IMR-90 (cell line): ENCODE measurements around the gene COX6A2.

Source experiments
- MXI1 ChIP-seq: IDR thresholded peaks from 2 replicates; pipeline ENCODE4 v1.6.1; 2012; ENCODE audit warnings: low read depth, mild to moderate bottlenecking, low read length, moderate library complexity, borderline replicate concordance
- POLR2A ChIP-seq: IDR thresholded peaks from 2 replicates; pipeline ENCODE4 v1.6.1; 2012; ENCODE audit warnings: mild to moderate bottlenecking, low read depth, low read length

DNA sequence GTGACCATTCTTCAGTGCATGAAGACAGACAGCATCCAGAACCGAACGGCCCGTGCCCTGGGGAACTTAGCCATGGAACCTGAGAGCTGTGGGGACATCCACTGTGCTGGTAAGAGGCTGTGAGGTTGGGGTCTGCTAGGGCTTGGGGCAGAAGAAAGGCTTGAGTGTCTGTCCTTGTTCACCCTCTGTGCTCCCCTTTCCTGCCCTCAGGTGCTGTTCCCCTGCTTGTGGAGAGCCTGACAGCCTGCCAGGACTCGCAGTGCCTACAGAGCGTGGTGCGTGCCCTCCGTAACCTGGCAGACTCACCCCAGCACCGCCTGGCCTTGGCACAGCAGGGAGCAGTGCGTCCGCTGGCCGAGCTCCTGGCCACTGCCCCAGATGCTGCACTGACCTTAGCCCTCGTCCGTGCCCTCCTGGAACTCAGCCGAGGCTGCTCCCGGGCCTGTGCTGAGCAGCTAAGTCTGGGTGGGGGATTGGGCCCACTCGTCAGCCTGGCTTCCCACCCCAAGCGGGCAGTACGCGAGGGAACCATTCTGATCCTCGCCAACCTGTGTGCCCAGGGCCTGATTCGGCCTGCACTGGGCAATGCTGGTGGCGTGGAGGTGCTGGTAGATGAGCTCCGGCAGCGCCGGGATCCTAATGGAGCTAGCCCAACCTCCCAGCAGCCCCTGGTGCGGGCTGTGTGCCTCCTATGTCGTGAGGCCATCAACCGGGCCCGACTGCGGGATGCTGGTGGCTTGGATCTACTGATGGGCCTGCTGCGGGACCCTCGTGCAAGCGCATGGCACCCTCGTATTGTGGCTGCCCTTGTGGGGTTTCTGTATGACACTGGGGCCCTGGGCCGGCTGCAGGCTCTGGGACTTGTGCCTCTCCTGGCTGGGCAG, 34.0 kb upstream of the COX6A2 start:
- TF ChIP-seq MXI1 (no peak), POLR2A (no peak)
